GM21423 (cell line): ENCODE measurements around the gene PADI6.

Source experiments
- ATAC-seq: cut with Tn5 transposase; IDR thresholded peaks from one replicate; pipeline ENCODE4 v1.9.1; 2021; ENCODE audit warnings: mild to moderate bottlenecking, moderate library complexity; ENCODE audit not compliant: unreplicated experiment

Gene PADI6

GRCh38 chr1:17356387-17357026 is 15.5 kb upstream of the PADI6 start:
- no peak for ATAC-seq

DNA sequence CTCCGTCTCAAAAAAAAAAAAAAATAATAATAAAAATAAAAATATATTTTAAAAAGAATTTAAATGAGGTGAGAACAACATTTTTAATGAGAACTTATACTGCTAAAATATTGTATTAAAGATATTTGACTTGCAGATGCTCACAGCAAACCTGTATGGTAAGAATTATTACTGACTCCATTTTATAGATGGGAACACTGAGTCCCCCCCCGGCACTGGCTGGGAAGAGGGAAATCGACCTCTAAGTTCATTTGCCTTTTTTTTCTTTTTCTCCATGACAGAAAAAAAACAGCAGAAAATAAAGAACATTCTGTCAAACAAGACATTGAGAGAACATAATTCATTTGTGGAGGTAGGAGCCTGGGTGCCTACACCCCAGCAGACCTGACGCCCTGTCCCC is 13.4 kb upstream of the PADI6 start:
- no peak for ATAC-seq

DNA sequence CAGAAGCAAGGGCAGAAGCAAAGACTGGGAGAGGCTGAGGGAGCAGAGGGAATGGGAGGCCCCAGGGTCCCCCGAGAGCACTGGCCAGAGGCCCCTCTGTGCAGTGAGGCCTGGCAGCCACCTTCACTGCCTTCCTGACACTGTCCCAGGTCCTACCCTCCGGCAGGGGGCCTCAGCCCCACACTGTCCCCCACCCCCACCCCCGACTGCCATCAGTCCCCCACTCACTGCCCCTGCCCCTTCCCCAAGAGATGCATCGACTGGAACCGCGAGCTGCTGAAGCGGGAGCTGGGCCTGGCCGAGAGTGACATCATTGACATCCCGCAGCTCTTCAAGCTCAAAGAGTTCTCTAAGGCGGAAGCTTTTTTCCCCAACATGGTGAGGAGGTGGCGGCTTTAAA is 13.0 kb upstream of the PADI6 start:
- no peak for ATAC-seq

DNA sequence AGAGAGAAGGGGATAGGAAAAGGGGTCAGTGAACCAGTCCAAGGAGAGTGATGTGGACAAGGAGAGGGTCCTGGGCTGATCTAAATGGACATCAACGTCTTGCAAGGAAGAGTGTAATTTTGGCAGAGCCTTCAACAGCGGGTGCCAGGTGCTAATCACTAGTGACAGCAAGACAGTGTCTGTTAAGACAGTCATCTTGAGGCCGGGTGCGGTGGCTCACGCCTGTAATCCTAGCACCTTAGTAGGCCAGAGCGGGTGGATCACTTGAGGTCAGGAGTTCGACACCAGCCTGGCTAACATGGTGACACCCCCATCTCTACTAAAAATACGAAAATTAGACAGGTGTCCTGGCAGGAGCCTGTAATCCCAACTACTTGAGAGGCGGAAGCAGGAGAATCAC is 12.2 kb upstream of the PADI6 start:
- no peak for ATAC-seq

GRCh38 chr1:17360272-17360956 is 11.6 kb upstream of the PADI6 start:
- no peak for ATAC-seq

- ATAC-seq = no peak
These were observed 10.3 kb upstream of the PADI6 start for GRCh38 chr1:17361687-17362086.

DNA sequence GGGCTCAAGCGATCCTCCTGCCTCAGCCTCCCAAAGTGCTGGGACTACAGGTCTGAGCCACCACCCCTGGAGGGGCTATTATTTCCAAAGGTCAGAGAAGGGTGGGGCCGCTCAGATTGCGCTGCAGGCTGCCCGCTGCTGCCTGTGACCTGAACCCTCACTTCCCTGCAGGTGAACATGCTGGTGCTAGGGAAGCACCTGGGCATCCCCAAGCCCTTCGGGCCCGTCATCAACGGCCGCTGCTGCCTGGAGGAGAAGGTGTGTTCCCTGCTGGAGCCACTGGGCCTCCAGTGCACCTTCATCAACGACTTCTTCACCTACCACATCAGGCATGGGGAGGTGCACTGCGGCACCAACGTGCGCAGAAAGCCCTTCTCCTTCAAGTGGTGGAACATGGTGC is 8.6 kb upstream of the PADI6 start:
- ATAC-seq = no peak

- ATAC-seq = no peak
These were observed 8.2 kb upstream of the PADI6 start for GRCh38 chr1:17363771-17364170.

DNA sequence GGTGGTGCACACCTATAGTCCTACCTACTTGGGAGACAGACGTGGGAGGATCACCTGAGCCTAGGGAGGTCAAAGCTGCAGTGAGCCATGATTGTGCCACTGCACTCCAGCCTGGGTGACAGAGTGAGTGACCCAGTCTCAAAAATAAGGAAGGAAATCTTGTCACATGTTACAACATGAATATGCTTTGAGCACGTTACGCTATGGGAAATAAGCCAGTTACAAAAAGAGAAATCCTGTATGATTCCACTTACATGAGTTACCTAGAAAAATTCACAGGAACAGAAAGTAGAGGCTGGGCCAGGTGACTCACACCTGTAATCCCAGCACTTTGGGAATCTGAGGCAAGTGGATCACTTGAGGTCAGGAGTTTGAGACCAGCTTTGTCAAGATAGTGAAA is 6.7 kb upstream of the PADI6 start:
- ATAC-seq = no peak

DNA sequence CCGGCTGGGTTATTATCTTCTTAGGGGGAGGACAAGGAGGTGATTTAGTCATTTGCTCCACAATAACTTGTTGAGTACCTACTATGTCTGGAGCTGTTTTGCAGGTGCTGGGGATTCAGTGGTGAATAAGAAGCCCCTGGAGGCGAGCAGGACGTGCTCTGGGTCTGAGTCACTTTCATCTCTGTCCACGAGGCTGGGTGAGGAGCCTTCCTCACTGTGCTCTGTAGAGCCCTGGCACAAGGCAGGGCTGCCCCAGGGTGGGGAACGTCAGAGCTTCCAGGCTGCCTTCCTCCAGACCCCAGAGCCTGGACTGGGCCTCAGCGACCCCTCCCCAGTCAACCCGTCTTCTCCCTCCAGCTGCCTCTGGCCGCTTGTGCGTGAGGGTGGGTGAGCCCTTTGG is 2.5 kb upstream of the PADI6 start:
- no peak for ATAC-seq

- ATAC-seq = no peak
These were observed 1.4 kb upstream of the PADI6 start for GRCh38 chr1:17370618-17371017.

DNA sequence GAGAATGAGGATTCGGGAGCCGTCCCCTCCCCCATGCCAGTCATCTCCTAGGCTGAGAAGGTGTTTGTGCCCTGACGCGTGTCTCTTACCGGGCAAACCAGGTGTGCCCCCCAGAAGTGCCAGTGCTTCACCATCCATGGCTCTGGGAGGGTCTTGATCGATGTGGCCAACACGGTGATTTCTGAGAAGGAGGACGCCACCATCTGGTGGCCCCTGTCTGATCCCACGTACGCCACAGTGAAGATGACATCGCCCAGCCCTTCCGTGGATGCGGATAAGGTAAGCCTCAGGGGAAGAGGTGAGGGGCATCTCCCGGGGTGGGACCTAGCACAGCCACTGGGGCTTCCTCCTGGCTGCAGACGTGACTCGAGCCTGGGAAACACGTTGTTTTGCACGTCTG is 959 bp downstream of the PADI6 start:
- no peak for ATAC-seq

DNA sequence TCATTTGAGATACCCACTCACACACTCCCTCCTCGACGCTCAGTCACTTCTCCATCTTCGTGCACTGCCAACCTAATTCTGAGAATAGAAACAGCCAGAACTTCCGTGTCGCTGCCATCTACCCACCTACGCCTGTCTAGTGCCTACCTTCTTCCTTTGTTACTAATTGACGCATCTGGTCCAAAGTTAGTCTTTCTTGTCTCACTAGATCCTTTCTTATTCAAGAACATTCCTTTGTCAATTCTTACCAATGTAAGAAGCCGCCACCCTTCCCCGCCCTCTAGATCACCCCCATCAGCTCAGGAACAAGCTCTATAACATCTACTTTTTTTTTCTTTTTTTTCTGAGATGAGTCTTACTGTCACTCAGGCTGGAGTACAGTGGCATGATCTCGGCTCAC is 3.7 kb downstream of the PADI6 start:
- ATAC-seq = no peak

- ATAC-seq = no peak
These were observed 5.4 kb downstream of the PADI6 start for GRCh38 chr1:17377325-17377953.

- no peak for ATAC-seq
These were observed 9.2 kb downstream of the PADI6 start for GRCh38 chr1:17381161-17381560.

- ATAC-seq = no peak
These were observed 20.3 kb downstream of the PADI6 start for GRCh38 chr1:17392199-17392740.

DNA sequence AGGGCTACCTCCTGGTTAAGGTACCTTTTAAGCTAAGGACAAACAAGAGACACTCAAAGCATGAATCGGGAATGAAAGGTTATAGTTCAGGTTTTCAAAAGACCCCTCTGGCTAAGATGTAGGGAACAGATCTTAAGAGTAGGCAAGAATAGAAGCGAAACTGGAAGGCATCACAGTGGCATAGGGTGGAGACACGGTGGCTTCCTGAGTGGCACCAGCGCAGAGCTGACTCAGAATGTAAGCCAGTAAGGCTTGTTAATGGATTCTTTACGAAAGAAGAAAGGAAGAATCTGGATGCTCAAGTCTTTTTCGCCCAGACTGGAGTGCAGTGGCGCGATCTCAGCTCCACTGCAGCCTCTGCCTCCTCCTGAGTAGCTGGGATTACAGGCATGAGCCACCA is 21.2 kb downstream of the PADI6 start:
- no peak for ATAC-seq

DNA sequence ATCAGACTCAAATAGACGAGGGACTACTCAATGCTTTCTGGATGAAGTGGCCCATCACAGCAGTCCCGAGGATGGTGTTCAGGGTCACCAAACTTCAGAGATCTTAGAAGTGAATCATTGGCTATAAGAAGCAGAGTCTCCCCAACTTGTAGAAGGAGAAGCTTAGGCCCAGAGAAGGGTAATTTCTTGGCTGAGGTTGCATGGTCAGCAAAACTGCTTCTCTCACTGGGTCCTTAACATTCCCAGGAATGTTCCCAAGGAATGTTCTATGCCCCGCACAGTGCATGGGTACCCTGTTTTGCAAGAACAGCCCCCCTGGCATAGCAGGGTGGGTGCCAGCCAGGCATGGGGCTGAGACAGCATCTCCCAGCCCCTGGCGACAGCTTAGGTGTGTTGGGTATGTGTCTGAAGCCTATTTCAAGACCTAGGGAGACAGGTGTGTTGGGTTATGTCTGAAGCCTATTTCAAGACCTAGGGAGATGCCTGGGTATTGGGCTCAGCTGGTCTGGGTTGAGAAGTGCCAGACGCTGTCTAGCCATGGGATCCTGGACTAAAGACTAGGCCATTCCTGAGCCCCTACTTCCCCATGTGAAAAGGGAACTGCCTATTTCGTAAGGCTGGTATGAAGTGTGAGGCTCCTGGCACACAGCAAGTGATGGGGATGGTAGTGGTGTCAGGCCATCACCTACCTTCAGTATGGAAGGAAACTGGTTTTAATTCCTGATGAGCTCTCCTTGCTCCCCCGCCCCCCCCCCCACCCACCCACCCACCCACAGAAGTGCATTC is 26.1 kb downstream of the PADI6 start:
- no peak for ATAC-seq

- ATAC-seq = no peak
These were observed 28.8 kb downstream of the PADI6 start for GRCh38 chr1:17400725-17401341.

GRCh38 chr1:17401841-17402240 is 29.8 kb downstream of the PADI6 start:
- no peak for ATAC-seq

DNA sequence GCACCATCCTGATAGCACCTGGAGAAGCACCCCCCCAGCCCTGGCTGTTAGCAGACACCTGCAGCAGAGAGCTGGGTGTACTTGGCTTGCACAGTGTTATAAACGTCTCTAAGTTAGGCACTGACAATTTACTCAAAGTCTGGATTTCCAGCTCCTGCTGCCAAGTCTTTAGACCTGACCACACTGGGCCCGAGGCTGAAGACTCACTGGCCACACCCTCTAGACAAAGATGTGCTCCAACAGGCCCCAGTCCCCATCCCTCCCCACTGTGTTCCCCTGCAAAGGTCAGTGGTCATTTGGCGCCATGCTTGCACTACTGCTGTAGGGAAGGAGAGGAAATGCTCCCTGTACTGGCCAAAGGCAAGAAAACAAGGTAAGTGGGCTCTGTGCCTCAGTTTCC is 31.1 kb downstream of the PADI6 start:
- ATAC-seq = no peak
